Erythroblast (primary cell): ENCODE measurements around the gene NRF1.

ENCODE experiments used
- GATA1 ChIP-seq: IDR thresholded peaks from 2 replicates; pipeline ENCODE4 v1.6.1; 2011; ENCODE audit warnings: low read depth, mild to moderate bottlenecking, control low read depth, low read length, moderate library complexity
- POLR2A ChIP-seq: IDR thresholded peaks from 2 replicates; pipeline ENCODE4 v1.6.1; 2011; ENCODE audit warnings: mild to moderate bottlenecking, low read length

DNA sequence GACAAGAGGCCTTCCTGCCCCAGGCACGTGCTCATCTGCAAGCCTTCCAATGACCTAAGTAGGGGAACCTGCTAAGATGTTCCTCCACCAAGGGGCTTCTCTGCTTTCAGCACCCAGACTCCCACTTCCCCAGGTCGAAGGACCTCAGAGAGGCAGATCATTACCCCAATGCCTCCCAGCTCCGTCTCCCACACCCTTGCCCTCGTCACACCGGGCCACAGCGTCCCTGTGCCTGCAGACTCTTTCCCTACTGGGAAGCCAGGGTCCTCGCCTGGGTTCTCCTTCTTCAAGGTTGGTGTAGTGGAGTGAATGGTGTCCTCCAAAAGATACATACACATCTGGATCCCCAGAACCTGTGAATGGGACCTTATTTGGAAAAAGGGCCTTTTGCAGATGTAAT is 189.4 kb downstream of the NRF1 start:
- TF ChIP-seq POLR2A (no peak), GATA1 (no peak)
